ENCODE data around the gene ITPRIP.

The ITPRIP gene

GRCh38 chr10:104325436-104326435 is 12.5 kb downstream of the ITPRIP start:
- DNase-seq: no peak

DNA sequence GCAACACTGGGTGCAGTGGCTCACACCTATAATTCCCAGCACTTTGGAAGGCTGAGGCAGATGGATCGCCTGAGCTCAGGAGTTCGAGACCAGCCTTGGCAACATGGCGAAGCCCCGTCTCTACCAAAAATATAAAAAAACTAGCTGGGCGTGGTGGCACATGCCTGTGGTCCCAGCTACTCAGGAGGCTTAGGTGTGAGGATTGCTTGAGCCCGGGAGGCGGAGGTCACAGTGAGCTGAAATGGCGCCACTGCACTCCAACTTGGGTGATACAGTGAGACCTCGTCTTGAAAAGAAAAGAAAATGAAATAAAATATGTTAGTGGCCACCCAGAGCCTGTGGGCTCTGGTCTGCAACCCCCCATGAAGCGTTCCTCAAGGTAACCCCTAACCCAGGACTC is 13.3 kb downstream of the ITPRIP start:
- no peak for DNase-seq

DNA sequence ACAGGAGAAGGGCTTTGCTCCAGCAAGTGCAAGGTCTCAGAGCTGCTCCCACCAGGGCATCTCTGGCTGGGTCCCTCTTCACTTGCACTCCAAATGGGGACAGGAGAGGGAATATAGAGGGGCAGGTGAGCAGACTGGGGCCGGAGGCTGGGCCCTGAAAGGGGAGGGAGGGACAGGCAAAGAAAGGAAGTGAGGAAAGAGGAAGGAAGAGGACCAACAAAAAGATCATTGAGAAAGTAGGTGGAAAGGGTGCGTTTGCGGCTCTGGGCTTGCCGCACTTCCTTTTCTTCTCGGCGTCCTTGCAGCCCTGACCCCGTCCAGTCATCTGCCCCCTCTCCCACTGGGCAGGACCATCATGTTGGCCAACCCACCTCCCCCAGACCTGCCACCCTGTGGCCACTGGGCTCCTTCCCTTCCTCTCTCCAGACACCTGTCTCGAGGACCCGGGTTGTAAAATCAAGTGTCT is 14.0 kb downstream of the ITPRIP start:
- DNase-seq: no peak

DNA sequence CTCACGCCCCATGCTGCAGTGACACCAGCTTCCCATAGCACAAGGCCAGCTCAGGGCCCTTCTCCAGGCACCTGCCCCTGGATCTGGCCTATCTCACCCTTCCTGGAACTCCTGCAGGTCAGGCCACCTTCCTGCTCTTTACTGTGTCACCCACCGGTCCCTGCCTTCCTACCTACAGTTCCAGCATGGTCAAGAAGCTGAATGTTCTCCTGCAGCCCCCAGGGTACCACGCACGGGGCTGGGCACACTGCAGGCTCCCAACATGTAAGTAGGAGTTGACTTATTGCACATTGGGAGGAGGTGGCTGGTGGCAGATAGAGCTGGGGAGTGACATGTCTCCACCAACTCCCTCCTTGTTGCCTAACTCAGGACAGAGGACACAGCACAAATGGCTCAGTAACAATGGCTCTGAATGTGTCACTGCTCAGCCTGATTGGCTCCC is 14.5 kb downstream of the ITPRIP start:
- DNase-seq: no peak

DNA sequence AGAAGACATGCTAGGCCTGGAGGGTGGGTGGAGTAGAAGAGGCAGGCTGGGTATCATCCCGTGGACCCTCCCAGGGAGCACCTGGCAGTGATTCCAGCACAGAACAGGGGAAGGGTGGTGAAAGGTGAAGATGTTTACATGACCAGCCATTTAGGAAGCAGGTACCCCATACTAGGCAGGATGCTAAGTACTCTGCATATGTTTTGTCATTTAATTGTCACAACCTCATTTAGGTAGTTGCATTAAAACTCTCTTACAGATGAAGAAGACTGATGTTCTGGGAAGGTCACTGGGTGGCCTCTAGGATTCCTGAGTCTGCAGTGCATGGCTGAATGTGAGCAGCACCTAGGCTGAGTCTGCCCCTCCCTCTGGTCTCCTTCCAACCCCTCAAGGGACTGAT is 15.2 kb downstream of the ITPRIP start:
- no peak for DNase-seq

DNA sequence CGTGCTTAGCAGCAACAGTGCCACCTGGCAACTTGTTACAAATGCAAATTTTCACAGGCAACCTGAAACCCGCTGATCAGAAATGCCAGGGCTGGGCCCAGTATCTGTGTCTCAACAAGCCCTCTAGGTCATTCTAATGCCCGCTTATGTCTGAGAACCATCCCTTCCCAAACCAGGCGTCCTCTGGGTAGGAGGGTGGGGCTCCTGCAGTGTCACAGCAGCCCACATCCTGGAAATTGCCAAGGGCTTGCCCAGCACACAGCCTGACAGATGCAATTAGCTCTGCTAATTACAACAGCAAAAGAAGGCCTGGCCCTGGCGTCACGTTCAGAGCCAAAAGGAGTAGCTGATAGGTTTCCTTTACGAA is 15.9 kb downstream of the ITPRIP start:
- DNase-seq: no peak

- DNase-seq: no peak
These were observed 16.4 kb downstream of the ITPRIP start for GRCh38 chr10:104321725-104322415.

DNA sequence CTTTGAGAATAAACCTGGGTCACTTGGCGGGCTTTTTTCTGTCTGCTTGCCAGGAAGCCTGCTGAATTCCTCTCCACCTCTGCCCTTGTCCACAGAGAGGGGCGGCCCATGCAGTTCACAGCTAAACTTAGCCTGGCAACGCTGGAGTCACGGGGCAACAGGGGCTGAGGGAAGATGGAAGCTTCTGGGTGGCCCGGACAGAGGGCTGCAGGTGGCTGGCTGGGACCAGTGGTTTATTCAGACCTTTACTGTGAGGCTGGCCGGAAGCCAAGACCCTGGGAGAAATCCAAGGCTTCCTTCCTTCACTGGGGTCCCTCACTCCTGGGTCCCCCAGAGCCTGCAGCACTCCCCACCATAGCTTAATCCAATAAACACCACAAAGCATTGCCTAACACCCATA is 17.0 kb downstream of the ITPRIP start:
- no peak for DNase-seq

DNA sequence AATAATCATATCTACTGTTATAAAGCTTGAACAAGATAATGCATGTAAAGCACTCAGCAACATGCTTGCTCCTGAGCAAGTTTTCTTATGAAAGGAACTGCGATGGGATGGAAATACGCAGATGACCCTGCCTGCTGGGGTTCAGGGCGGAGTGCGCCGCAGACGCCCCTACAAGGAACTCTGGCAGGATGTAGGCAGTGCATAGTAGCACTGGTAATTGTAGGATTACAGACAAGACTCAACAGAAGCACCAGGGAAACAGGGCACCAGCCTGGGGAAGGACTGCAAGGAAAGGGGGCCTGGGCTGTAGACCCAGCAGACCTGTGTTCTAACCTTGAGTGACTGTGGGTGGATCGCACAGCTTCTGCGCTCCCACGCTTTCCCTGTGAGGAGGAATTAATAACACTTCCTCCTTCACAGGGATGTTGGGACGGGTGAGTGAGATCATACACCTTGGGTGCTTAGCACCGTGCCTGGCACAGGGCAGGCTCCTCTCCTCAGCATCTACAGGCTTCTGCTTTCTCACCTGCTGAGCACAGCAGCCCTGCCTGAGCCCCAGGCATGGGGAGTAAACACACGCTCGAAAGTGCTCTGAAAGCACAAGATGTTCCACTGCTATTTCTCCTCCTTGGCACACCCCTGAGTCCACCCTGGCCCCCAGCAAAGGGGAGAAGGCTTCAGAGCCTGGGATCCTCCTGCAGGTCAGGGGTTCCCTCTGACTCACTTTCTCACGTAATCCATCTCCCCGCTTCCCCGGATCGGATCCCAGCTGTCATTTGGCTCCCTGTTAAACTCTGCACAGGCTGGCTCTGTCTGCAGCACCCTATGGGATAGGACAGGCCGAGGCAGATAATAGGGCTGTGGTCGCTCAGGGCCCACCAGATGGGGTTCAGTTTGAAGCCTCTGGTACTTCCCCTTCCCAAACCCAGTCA is 19.2 kb downstream of the ITPRIP start:
- no peak for DNase-seq

GRCh38 chr10:104318326-104318725 is 19.9 kb downstream of the ITPRIP start:
- no peak for DNase-seq

DNA sequence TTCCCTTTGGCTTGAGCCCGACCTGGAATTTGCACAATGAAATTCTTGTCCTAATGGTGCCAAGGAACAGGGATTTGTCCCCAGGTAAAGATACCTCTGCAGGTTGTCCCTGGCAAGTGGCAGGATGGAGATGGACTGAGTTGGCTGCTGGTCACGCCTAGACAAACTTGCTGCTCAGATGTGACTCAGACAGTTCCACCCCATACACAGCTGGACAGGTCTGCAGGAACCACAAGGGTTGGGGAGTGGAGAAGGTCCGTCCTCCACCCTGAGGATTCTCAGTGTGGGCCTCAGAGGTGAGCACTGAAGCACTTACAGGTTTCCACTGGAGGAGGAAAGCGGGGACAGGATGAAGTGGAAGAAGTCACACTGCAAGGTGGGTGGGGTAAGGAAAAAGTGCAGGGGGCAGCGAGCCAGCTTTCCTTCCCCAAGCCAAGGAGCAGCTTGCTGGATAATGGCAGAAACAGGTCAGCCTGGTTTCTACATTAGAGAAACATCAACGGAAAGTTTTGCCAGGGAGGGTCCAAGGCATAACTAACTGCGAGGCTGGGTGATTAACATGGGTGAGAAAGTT is 20.5 kb downstream of the ITPRIP start:
- no peak for DNase-seq

GRCh38 chr10:104317269-104317710 is 21.0 kb downstream of the ITPRIP start:
- DNase-seq: peak; percentile 66

GRCh38 chr10:104316321-104317099 is 21.8 kb downstream of the ITPRIP start:
- no peak for DNase-seq

DNA sequence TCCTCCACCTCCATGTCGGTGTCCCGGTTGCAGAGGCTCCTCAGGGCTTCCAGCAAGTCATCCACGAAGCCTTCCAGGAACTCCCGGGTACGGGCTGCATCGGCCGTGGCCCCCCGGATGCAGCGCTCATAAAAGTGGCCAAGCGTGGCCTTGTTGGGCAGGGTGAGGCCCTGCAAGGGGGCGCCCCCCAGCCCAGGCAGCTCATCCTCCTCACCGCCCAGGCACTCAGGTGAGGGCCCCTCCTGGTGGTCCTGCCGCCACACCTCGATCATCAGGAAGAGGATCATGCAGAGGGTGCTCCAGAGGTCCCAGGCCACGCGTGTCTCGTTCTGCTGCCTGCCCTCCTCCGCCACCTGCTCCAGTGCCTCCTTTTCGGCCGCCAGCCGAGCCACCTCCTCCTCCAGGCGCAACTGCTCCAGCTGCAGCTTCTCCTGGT is 22.8 kb downstream of the ITPRIP start:
- DNase-seq: no peak

DNA sequence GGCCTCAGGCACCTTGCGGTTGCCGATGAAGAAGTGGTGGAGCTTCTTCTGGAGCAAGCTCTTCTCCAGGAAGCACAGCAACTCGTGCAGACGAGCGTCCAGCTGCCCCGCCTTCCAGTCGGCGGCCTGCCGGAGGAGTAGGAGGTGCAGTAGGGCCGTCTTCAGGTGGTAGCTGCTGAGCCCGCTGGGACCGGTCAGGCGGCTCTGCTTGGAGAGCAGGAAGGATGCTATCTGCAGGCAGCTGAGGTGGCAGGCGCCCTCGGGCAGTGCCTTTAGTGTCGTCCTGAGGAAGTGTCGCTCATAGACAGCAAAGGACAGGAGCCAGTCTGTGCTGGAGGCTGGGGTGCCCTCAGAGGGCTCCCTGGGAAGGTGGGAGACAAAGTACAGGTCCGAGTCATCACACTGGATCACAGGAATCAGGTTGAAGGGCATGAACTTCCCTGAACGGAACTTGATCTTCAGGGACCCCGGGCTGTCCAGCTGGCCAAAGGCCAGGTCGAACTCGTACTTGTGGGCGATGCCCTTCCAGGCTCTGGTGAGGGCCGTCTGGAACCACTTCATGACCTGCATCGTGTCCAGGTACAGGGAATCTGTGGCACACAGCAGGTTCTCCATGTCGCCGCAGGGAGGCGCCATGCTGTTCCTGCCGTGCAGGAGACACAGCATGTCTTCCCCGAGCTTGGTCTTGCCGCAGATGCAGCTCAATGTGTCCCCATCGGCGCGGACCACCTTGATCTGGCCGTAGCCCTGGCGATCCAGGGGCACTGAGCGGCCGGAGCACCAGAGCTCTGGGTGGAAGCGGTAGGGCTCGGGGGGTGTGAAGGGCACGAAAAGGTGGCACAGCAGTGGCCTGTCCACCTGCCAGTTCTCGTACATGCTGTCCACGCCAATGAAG is 23.4 kb downstream of the ITPRIP start:
- no peak for DNase-seq

DNA sequence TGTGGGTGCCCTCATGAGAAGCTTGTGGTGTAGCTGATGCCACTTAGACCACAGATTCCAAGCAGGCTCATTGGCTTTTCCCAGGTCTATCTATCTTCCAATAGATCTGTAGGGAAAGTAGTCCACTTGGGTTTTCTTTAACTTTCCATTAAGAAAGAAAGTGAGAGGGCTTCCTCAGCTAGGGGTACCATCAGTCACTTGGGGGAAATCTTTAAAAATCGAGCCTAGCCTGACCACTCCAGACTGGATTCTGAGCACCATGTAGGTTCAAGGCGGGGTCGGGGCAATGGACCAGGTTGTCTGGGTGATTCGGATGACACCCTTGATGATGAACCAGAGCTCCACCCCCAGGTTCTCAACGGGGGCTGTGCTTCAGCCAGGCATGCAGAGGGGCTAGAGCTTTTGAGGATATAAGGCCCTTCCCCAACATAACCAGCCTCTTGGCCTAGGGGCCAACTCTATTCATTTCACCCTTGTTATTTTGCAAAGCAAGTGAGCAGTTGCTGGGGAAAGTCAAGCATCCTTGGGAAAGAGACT is 27.0 kb downstream of the ITPRIP start:
- no peak for DNase-seq

- peak; percentile 85 for DNase-seq
These were observed 28.0 kb downstream of the ITPRIP start for GRCh38 chr10:104309980-104310978.

- DNase-seq: no peak
These were observed 29.8 kb downstream of the ITPRIP start for GRCh38 chr10:104308439-104308903.

Data from fibroblast of skin of right biceps (primary cell).